HepG2 (cell line): ENCODE data around the gene ME3. TPM values are rescaled to one million over a fixed set of nuclear protein-coding genes. Genes with fewer than 3 reads are reported as not detected.

ENCODE experiments used
- ATAC-seq: fragments of 200-7000 bp; cut with Tn5 transposase; 3 replicates; pipeline ENCODE4 v1.9.1; 2020; ENCODE audit warnings: mild to moderate bottlenecking, moderate library complexity
- BruUV-seq: library from RNA; stranded (reverse); fragments of 400-500 nt; replicated peaks from 2 replicates; lab custom pipeline; 2021; lab: Mats Ljungman, UMichigan
- CTCF ChIA-PET: fragments of 300-600 bp; formaldehyde crosslinking; extraction: SDS; loops from one replicate; lab custom pipeline; 2021; ENCODE audit warnings: low total read pairs, inconsistent platforms, low intra/inter-chr PET ratio; lab: Yijun Ruan, JAX
- POLR2A ChIA-PET: fragments of 350-600 bp; sonication (Branson Sonifier 250); formaldehyde crosslinking; loops from one replicate; lab custom pipeline; 2020; ENCODE audit warnings: antibody characterized with exemption, inconsistent platforms; lab: Yijun Ruan, JAX
- DNase-seq: peaks from one replicate; pipeline ENCODE4 v3.0.0-alpha.2; 2015; ENCODE audit warnings: low spot score
- FAIRE-seq: peaks from 3 replicates; lab custom pipeline; 2011; peaks lifted over from hg19 to GRCh38; lab: Jason Lieb, UNC
- H2AFZ ChIP-seq: one replicate; pipeline ENCODE4 v1.6.1; 2011; ENCODE audit warnings: low read length, inconsistent platforms
- H3K27ac ChIP-seq: fragments of 300-600 bp; 3 replicates; pipeline ENCODE4 v1.8.0; 2011; ENCODE audit warnings: mixed run types, mild to moderate bottlenecking, mixed read lengths, low read length, inconsistent platforms; ENCODE audit not compliant: insufficient read depth; ENCODE audit errors: extremely low read length
- H3K27me3 ChIP-seq, 2 experiments: fragments of 200-600 bp in 1 of 2; 2 replicates in 1 of 2; 3 replicates in 1 of 2; pipeline versions ENCODE4 v1.6.0 to v1.8.0; 2011; ENCODE audit warnings: low read length in 2 of 2, mild to moderate bottlenecking in 2 of 2, moderate library complexity in 2 of 2, inconsistent platforms in 1 of 2; ENCODE audit not compliant: insufficient read depth in 2 of 2, control insufficient read depth in 1 of 2
- H3K36me3 ChIP-seq, 2 experiments: fragments of 200-600 bp in 1 of 2; replicated peaks in 1 of 2; 2 replicates in 1 of 2; 3 replicates in 1 of 2; pipeline versions ENCODE4 v1.5.1 to v1.8.0; 2011; ENCODE audit warnings: low read length in 2 of 2, inconsistent platforms in 1 of 2; ENCODE audit not compliant: insufficient read depth in 2 of 2, control insufficient read depth in 1 of 2
- H3K4me1 ChIP-seq: 2 replicates; pipeline ENCODE4 v1.5.1; 2012; ENCODE audit warnings: low read length, inconsistent platforms; ENCODE audit not compliant: insufficient read depth
- H3K4me2 ChIP-seq: 2 replicates; pipeline ENCODE4 v1.6.0; 2011; ENCODE audit warnings: low read depth, low read length, inconsistent platforms
- H3K4me3 ChIP-seq, 3 experiments: fragments of 200-600 bp in 1 of 3; sonication (generic), shearing (Covaris generic) in 1 of 3; replicated peaks in 1 of 3; 2 replicates each; pipeline ENCODE4 v1.5.1; 2011 to 2016; ENCODE audit warnings: low read length in 3 of 3, inconsistent platforms in 2 of 3, low read depth in 2 of 3, mild to moderate bottlenecking in 2 of 3, control low read depth in 1 of 3, mixed read lengths in 1 of 3; ENCODE audit not compliant: insufficient read depth in 1 of 3
- H3K79me2 ChIP-seq: one replicate; pipeline ENCODE4 v1.6.1; 2011; ENCODE audit warnings: low read length, inconsistent platforms; ENCODE audit not compliant: insufficient read depth
- H3K9ac ChIP-seq: 2 replicates; pipeline ENCODE4 v1.6.0; 2011; ENCODE audit warnings: mild to moderate bottlenecking, low read depth, low read length, inconsistent platforms; ENCODE audit not compliant: insufficient read depth
- H3K9me3 ChIP-seq: 2 replicates; pipeline ENCODE4 v1.5.1; 2012; ENCODE audit warnings: mild to moderate bottlenecking, low read length
- H4K20me1 ChIP-seq: 2 replicates; pipeline ENCODE4 v1.6.0; 2011; ENCODE audit warnings: inconsistent platforms, mild to moderate bottlenecking, low read length, moderate library complexity; ENCODE audit not compliant: insufficient read depth
- GATA4 ChIP-seq: sonication (generic); IDR thresholded peaks from 2 replicates; pipeline ENCODE4 v1.6.1; 2016; ENCODE audit warnings: antibody characterized with exemption, low read depth, borderline replicate concordance
- IRX3 ChIP-seq: sonication (generic); formaldehyde crosslinking; IDR thresholded peaks from 2 replicates; pipeline ENCODE4 v1.8.1; 2023; ENCODE audit warnings: mild to moderate bottlenecking, low read depth, missing genetic modification reagents, borderline replicate concordance
- JUN ChIP-seq: sonication (generic); formaldehyde crosslinking; IDR thresholded peaks from 2 replicates; pipeline ENCODE4 v1.4.0; 2020; ENCODE audit warnings: mild to moderate bottlenecking, missing genetic modification reagents
- KDM5B ChIP-seq: sonication (generic); formaldehyde crosslinking; IDR thresholded peaks from 2 replicates; pipeline ENCODE4 v1.4.0; 2020; ENCODE audit warnings: missing genetic modification reagents, mild to moderate bottlenecking, borderline replicate concordance
- MTF1 ChIP-seq: sonication (generic); formaldehyde crosslinking; IDR thresholded peaks from 2 replicates; pipeline ENCODE4 v1.5.0; 2020; ENCODE audit warnings: missing genetic modification reagents
- NCOA5 ChIP-seq: sonication (generic); formaldehyde crosslinking; IDR thresholded peaks from 2 replicates; pipeline ENCODE4 v1.4.0; 2020; ENCODE audit warnings: missing genetic modification reagents
- PHF21A ChIP-seq: sonication (generic); formaldehyde crosslinking; IDR thresholded peaks from 2 replicates; pipeline ENCODE4 v1.5.0; 2020; ENCODE audit warnings: mild to moderate bottlenecking, missing genetic modification reagents
- TEAD2 ChIP-seq: sonication (generic); formaldehyde crosslinking; IDR thresholded peaks from 2 replicates; pipeline ENCODE4 v1.9.0; 2021; ENCODE audit warnings: missing genetic modification reagents
- ZFY ChIP-seq: sonication (generic); formaldehyde crosslinking; IDR thresholded peaks from 2 replicates; pipeline ENCODE4 v1.4.0; 2020; ENCODE audit warnings: missing genetic modification reagents
- ZNF407 ChIP-seq: sonication (generic); formaldehyde crosslinking; IDR thresholded peaks from one replicate; pipeline ENCODE4 v1.5.1; 2020; ENCODE audit warnings: mild to moderate bottlenecking, missing genetic modification reagents; ENCODE audit errors: not compliant biosample characterization
- ZNF513 ChIP-seq: sonication (generic); formaldehyde crosslinking; conservative IDR thresholded peaks from 2 replicates; pipeline ENCODE4 v1.5.0; 2020; ENCODE audit warnings: missing genetic modification reagents
- WGBS: methylation state at CpG from one replicate; pipeline ENCODE4 v1.1.6; 2017; ENCODE audit warnings: low lambda C conversion rate; 5-methylcytosine and 5-hydroxymethylcytosine counted together
- in situ Hi-C: cut with HindIII; loops from 2 replicates; pipeline ENCODE4 v1.10.0; 2017; ENCODE audit warnings: low pct_unique_long_range_greater_than_20kb; ENCODE audit not compliant: extremely low pct_ligation_motif_present
- intact Hi-C: fragments of 100-400 bp; cut with micrococcal nuclease; formaldehyde crosslinking; loops from one replicate; pipeline ENCODE4 v1.10.0; 2022; ENCODE audit not compliant: unreplicated experiment
- polyA plus RNA-seq, 8 experiments: library from polyadenylated mRNA; depleted of rRNA in 3 of 8; stranded (reverse) in 7 of 8; unstranded in 1 of 8; fragments of >200 nt; fragmentation: Illumina TruSeq in 4 of 8; extraction: Trizol in 4 of 8; gene quantifications; 2 replicates each; pipeline versions ENCODE4 v1.2.1 to v1.2.3, GENCODE V29; 2011 to 2016; ENCODE audit warnings: low read depth in 4 of 8, missing spikeins in 1 of 8, mixed read lengths in 1 of 8; ENCODE audit not compliant: insufficient read depth in 1 of 8
- total RNA-seq, 5 experiments: library from RNA; depleted of rRNA; stranded (reverse); fragments of >200 nt; fragmentation: Illumina TruSeq; extraction: Trizol; gene quantifications; 2 replicates each; pipeline ENCODE4 v1.2.3, GENCODE V29; 2016; ENCODE audit warnings: low read depth in 1 of 5
- TF ChIP-seq, protein P1 (sequence below): sonication (generic); formaldehyde crosslinking; IDR thresholded peaks from 2 replicates; pipeline ENCODE4 v1.4.0; 2020; ENCODE audit warnings: low read depth, mild to moderate bottlenecking, missing genetic modification reagents

The ME3 gene
- total and polyA plus RNA-seq, 2 of the 13 experiments (the other 11 are each of a cell fraction or from before 2014, with no cell fraction given) = not detected

DNA sequence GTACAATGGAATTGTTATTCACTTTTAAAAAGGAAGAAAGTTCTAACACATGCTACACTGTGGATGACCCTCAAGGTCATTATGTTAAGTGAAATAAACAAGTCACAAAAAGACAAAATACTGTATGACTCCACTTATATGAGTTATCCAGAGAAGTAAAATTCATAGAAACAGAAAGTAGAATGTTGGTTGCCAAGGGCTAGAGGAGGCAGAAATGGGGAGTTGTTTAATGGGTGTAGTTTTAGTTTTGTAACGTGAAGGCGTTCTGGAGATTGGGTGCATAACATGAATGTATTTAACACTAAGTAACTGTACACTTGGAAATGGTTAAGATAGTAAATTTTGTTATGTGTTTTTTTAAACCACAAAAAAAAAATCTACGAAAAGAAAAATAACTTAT is 253.9 kb downstream of the ME3 start:
- H3K9me3 ChIP-seq = no peaks in the 10 kb centered on the region
- no peak for DNase-seq
- H3K4me3 ChIP-seq = no peak overlapping the region
- ATAC-seq = no peak
- 75% methylated on average over 3 of the region's 3 CpGs for WGBS
- BruUV-seq = no TSS peak
- intact Hi-C loops (no loop called here), in situ Hi-C loops (no loop called here)
- FAIRE-seq = no peak
- ChIA-PET CTCF (no interaction called here), POLR2A (no interaction called here)
- no peak for TF ChIP-seq ZFY (CRISPR knock-in tag)
- no peak for TF ChIP-seq NCOA5
- TF ChIP-seq MTF1 (CRISPR knock-in tag) = no peak
- no peak for TF ChIP-seq TEAD2
- TF ChIP-seq ZNF407 (CRISPR knock-in tag) = no peak
- no peak for TF ChIP-seq KDM5B
- no peak for TF ChIP-seq GATA4
- no peak for TF ChIP-seq JUN (CRISPR knock-in tag)
- no peak for TF ChIP-seq PHF21A
- TF ChIP-seq, protein P1, sequence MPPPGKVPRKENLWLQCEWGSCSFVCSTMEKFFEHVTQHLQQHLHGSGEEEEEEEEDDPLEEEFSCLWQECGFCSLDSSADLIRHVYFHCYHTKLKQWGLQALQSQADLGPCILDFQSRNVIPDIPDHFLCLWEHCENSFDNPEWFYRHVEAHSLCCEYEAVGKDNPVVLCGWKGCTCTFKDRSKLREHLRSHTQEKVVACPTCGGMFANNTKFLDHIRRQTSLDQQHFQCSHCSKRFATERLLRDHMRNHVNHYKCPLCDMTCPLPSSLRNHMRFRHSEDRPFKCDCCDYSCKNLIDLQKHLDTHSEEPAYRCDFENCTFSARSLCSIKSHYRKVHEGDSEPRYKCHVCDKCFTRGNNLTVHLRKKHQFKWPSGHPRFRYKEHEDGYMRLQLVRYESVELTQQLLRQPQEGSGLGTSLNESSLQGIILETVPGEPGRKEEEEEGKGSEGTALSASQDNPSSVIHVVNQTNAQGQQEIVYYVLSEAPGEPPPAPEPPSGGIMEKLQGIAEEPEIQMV = no peak
- no peak for TF ChIP-seq IRX3 (CRISPR knock-in tag)
- no peak for TF ChIP-seq ZNF513
- H3K9ac ChIP-seq = no peak overlapping the region
- no peaks in the 10 kb centered on the region for H3K79me2 ChIP-seq
- H2AFZ ChIP-seq = no peak overlapping the region
- no peak overlapping the region for H3K27ac ChIP-seq
- H3K4me2 ChIP-seq = no peak overlapping the region
- H3K36me3 ChIP-seq = no peaks in the 10 kb centered on the region
- H3K4me1 ChIP-seq = no peaks in the 10 kb centered on the region
- H4K20me1 ChIP-seq = no peaks in the 10 kb centered on the region
- no peaks in the 10 kb centered on the region for H3K27me3 ChIP-seq
